ENCODE data around the gene RABGAP1. TPM values are rescaled to one million over a fixed set of nuclear protein-coding genes. Genes with fewer than 3 reads are reported as not detected.

Gene RABGAP1
- total RNA-seq, 2 donors from 2014 or later = 84.7 to 91.7 TPM

DNA sequence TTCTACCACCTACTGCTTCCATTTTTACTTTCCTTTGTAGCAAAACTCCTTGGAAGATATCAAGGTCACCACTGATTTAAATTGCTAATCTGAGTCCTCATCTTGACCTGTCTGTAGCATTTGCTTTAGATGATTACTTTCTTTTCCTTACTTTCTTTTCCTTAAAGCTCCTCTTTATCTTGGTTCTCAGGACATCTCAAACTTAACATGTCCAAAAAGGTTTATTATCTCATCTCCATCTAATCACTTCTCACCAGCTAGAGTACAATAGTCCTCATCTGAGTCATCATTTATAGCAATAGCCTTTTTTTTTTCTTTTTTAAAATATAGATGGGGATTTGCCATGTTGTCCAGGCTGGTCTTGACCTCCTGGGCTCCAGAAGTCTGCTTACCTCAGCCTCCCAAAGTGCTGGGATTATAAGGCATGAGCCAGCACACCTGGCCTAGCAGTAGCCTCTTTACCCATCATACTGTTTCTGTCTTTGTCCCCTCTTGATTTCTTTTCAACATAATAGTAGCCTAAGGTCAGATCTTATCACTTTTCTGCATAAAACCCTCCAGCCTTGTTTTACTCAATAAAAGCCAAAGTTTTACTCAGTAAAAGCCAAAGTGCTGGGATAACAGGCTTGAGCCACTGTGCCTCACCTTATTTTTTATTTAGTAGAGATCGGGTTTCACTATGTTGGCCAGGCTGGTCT, 59.7 kb downstream of the RABGAP1 start:
- peak overlapping the region; percentile 20 to 57 for H3K27ac ChIP-seq
- no peaks in the 10 kb centered on the region for H3K36me3 ChIP-seq
- TF ChIP-seq, protein P1, sequence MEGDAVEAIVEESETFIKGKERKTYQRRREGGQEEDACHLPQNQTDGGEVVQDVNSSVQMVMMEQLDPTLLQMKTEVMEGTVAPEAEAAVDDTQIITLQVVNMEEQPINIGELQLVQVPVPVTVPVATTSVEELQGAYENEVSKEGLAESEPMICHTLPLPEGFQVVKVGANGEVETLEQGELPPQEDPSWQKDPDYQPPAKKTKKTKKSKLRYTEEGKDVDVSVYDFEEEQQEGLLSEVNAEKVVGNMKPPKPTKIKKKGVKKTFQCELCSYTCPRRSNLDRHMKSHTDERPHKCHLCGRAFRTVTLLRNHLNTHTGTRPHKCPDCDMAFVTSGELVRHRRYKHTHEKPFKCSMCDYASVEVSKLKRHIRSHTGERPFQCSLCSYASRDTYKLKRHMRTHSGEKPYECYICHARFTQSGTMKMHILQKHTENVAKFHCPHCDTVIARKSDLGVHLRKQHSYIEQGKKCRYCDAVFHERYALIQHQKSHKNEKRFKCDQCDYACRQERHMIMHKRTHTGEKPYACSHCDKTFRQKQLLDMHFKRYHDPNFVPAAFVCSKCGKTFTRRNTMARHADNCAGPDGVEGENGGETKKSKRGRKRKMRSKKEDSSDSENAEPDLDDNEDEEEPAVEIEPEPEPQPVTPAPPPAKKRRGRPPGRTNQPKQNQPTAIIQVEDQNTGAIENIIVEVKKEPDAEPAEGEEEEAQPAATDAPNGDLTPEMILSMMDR (IDR thresholded peaks at IDR 0.05) = no peak
- no peaks in the 10 kb centered on the region for H3K9me3 ChIP-seq
- ATAC-seq (ENCODE audit: insufficient number of reproducible peaks, low FRiP score, low read depth) (no peak), DNase-seq (ENCODE audit: low spot score) (no peak)
- peaks cover 9 to 31% of the 10 kb centered on the region in 2 donors for H3K4me1 ChIP-seq (ENCODE audit: control insufficient read depth in 1 of 2, low read depth in 2 of 2)
- no peaks in the 10 kb centered on the region for H3K27me3 ChIP-seq (replicated peaks; ENCODE audit: insufficient read depth)
- no peak overlapping the region for H3K4me3 ChIP-seq

DNA sequence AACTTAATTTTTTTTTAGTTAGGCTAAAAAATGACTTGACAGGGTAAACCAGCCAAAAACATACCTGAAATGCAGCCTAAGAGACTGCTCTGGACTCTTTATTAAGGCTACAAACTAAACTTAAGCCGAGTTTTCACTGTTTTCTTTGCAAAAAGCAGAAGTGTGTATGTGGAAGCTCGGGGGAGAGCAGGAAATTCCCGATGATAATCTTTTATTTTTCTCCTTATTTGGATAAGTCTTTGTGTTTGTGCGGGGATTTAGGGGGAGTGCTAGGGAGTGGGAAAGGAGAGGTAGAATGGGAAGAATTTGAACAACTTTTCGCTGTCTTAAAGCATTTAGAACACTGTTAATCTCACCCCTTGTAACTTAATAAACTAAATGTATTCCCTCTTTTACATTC, 61.9 kb downstream of the RABGAP1 start:
- ATAC-seq (ENCODE audit: insufficient number of reproducible peaks, low FRiP score, low read depth) (no peak), DNase-seq (ENCODE audit: low spot score) (no peak)
- Histone ChIP-seq H3K27ac (peak overlapping the region; percentile 72 to 78), H3K27me3 (replicated peaks; ENCODE audit: insufficient read depth) (no peaks in the 10 kb centered on the region), H3K36me3 (no peaks in the 10 kb centered on the region), H3K4me1 (ENCODE audit: control insufficient read depth in 1 of 2, low read depth in 2 of 2) (peaks cover 12 to 22% of the 10 kb centered on the region in 2 donors), H3K4me3 (peak overlapping the region; percentile 50), H3K9me3 (no peaks in the 10 kb centered on the region)
- TF ChIP-seq, protein P1 (IDR thresholded peaks at IDR 0.05) = no peak

DNA sequence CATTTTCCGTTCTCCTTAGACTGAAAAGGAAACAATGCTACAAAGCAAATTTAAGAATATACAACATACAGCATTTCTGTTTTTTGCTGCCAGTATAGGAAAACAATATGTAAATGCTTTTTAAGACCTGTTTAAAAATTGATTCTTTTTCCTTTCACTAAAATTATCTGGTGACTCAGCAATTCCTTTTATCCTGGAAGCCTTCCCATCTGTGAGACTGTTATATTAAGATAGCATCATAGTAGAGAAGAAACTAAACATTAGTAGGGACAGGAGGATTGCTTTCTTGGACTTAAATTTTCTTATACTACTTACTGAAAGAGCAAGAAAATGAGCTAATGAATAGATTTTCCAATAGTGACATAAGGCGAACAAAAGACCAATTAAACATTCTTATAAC, 62.6 kb downstream of the RABGAP1 start:
- TF ChIP-seq, protein P1 (IDR thresholded peaks at IDR 0.05) = no peak
- ATAC-seq (ENCODE audit: insufficient number of reproducible peaks, low FRiP score, low read depth) = no peak
- no peaks in the 10 kb centered on the region for H3K36me3 ChIP-seq
- H3K4me3 ChIP-seq = peak overlapping the region; percentile 50
- H3K4me1 ChIP-seq (ENCODE audit: control insufficient read depth in 1 of 2, low read depth in 2 of 2) = peaks cover 12 to 22% of the 10 kb centered on the region in 2 donors
- DNase-seq (ENCODE audit: low spot score) = no peak
- no peaks in the 10 kb centered on the region for H3K9me3 ChIP-seq
- H3K27ac ChIP-seq = peak overlapping the region; percentile 72 to 78
- H3K27me3 ChIP-seq (replicated peaks; ENCODE audit: insufficient read depth) = no peaks in the 10 kb centered on the region

DNA sequence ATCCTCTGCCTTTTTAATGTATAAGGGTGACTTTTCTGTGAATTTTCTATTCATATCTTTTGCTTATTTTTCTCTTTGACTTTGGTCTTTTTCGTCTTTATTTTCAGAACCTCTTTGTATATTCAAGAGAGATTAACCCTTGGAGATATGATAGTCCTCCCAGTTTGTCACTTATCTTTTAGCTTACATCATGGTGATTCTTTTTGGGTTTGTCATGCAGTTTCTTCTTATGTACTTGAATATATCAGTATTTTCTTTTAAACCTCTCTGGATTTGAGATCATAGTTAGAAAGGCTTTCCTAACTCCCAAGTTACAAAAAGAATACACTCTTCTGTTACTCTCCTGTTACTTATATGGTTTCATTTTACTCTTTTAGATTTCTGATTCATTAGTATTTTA, 65.1 kb downstream of the RABGAP1 start:
- ATAC-seq (ENCODE audit: insufficient number of reproducible peaks, low FRiP score, low read depth) (no peak), DNase-seq (ENCODE audit: low spot score) (no peak)
- H3K27me3 ChIP-seq (replicated peaks; ENCODE audit: insufficient read depth) = no peaks in the 10 kb centered on the region
- no peak overlapping the region for H3K4me3 ChIP-seq
- H3K27ac ChIP-seq = peak overlapping the region in 1 of 2 donors; percentile 5
- H3K9me3 ChIP-seq = no peaks in the 10 kb centered on the region
- peaks cover 5% of the 10 kb centered on the region for H3K36me3 ChIP-seq
- peaks cover 12 to 18% of the 10 kb centered on the region in 2 donors for H3K4me1 ChIP-seq (ENCODE audit: control insufficient read depth in 1 of 2, low read depth in 2 of 2)
- TF ChIP-seq, protein P1 (IDR thresholded peaks at IDR 0.05) = no peak

DNA sequence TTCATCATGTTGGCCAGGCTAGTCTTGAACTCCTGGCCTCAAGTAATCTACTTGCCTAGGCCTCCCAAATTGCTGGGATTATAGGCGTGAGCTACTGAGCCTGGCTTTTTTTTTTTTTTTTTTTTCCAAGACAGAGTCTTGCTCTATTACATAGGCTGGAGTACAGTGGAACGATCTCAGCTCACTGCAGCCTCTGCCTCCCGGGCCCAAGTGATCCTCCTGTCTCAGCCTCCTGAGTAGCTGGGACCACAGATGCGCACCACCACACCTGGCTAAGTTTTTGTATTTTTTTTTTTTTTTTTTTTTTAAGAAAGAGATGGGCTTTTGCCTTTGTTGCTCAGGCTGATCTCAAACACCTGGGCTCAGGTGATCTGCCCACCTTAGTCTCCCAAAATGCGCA, 66.4 kb downstream of the RABGAP1 start:
- H3K4me1 ChIP-seq (ENCODE audit: control insufficient read depth in 1 of 2, low read depth in 2 of 2) = peaks cover 12 to 18% of the 10 kb centered on the region in 2 donors
- peaks cover 6% of the 10 kb centered on the region for H3K36me3 ChIP-seq
- DNase-seq (ENCODE audit: low spot score) (no peak), ATAC-seq (ENCODE audit: insufficient number of reproducible peaks, low FRiP score, low read depth) (no peak)
- H3K27me3 ChIP-seq (replicated peaks; ENCODE audit: insufficient read depth) = no peaks in the 10 kb centered on the region
- peak overlapping the region in 1 of 2 donors; percentile 26 for H3K27ac ChIP-seq
- no peak overlapping the region for H3K4me3 ChIP-seq
- H3K9me3 ChIP-seq = no peaks in the 10 kb centered on the region
- TF ChIP-seq, protein P1 (IDR thresholded peaks at IDR 0.05) = no peak

Measured in thoracic aorta (tissue), 2 donors.